Pons (tissue), 1 donor: ENCODE results near the gene MROH2A.
"Not testable (repeated sequence)": the region's sequence is repeated elsewhere in the genome, so short reads cannot be mapped to it uniquely, and the experiment has no call there.

Experiments
- DNase-seq: peaks from one replicate; pipeline ENCODE4 v3.0.0-alpha.2; 2016; ENCODE audit warnings: low spot score

MROH2A gene, protein sequence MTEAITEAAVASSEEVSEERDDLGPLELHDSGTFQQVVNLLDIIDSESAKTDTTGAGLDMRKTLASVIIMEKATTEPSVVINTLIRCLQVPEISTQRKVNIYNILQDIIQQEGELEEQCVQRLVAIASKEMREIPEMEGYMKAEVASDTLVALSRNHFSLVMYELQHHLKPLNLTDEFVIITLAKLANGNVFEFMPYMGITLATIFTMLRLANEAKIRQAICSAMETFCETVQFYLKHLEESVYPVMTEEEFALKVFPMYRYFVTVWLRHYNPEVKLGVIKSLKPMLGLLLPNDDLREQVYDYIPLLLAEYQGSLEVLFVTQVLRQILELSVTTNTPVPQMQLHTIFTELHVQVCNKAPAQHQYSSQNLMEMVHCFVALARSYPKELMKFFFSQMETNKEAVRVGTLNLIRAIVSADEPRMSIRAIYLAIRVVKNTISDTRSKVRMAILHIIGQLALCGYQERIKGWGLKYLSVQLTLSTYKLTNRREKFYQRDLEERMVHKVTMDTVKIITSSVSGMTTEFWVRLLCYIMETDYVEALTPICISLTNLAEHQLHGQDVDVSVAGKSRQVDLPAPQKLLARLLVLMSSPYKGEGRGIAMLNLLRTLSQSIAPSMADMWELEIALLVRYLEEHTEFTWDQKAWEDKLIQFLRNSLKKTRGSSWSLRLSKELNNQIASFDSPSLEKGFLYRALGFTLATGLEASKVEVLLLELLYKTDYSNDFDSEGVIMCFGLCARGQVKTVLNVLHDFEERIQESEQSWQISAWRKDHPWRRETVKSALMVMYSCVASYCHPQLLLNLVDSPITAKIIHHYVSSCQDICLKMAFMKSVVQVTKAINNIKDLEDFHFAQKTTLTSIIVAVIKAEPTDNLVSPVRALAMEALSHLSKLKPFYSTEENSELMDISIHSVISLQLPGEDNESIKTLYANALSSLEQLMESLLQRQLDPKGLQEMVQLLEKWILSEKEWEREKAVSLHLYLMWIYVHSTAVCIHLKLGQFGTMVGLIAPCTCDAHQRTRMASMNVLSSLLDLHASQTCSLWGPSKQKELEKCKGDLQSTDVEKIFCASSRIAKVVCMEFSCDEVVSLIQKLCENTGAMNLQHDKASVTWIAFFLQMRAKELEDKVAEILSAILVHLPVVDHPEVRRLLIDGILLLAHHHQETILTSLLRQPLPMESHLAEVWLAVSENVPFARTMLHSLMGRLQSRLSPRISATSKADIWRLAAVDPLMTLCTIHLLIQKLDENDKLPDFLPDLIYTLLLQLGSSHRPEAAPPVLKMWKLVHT (N-terminal part only)

GRCh38 chr2:233778030-233778429 is at the start of gene MROH2A:
Gene MROH2A (plus strand): TSS chr2:233778330. CDS start chr2:233779359, 1,029 bp downstream.
- no peak for DNase-seq

- no peak for DNase-seq
Measured at GRCh38 chr2:233728723-233729301, 49.3 kb upstream of the MROH2A start, which contains the start of gene UGT1A3. Gene UGT1A3 (plus strand): TSS chr2:233729042. CDS start chr2:233729127, 85 bp downstream.

- DNase-seq: not testable (repeated sequence)
Measured at GRCh38 chr2:233736868-233737653, 41.1 kb upstream of the MROH2A start.

DNA sequence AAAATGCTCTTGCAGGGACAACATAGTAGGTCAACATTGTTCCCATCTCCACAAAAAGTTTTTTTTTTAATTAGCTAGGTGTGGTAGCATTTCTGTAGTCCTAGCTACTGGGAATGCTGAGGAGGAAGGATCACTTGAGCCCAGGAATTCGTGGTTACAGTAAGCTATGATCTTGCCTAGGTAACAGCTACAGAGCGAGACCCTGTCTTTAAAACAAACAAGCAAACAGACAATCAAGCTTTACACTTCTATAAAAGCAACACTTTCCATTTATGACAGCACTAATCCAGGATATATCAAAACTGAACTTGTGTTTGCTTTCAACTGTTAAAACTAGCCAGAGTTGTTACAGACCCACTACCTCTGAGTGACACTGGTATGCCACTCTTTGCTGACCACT is 37.3 kb upstream of the MROH2A start:
- no peak for DNase-seq

DNA sequence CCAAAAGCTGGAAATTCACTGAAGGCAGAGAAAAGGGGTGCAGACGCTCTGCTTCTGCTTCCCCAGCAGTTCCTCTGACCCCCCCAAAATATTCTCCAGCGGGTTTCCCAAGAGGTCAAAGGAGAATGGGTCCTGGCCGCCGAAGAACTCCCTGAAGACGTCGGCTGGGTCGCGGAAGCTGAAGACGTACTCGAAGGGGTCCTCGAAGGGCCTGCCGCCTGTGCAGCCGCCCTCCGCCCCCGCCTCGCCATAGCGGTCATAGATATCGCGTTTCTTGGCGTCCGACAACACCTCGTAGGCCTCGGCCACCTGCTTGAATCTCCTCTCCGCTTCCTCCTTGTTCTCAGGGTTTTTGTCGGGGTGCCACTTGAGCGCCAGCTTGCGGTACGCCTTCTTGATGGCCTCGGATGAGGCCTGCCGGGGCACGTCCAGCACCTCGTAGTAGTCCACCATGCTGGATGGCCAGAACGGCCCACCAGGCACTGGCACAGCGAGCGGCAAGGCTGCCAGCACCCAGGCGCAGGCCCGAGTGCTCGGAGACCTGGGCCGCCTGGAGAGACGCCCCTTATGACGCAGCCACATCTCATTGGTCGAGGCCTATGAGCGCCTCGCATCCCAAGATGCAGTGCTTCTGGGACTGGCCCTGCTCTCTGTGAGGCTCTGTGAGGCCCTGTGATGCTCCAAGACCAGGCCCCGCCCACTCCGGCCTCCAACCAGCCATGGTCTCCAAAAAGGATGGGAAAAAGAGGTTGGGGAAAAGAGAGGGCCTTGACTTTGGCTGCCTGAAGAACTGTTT is 34.5 kb upstream of the MROH2A start:
- no peak for DNase-seq

GRCh38 chr2:233745073-233745755 is 32.9 kb upstream of the MROH2A start:
- no peak for DNase-seq

DNA sequence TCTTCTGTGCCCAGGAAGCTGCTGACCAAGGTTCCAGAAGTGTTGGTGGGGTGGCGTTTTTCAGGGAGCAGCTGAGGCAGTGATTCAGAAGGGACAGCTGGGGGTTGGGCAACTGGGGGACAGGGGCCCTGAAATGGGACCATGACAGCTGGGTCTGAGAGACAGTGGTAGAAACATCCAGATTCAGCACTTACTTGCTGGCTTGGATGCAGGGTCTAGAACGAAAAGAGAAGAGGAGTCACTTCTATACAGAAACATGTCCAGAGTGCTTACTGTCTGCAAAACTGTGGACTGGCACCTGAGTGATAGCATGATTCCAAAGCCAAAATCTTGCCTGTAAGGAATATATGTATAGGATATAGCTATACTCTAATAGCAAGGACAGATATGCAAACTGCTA is 32.3 kb upstream of the MROH2A start:
- not testable (repeated sequence) for DNase-seq

- no peak for DNase-seq
Measured at GRCh38 chr2:233746475-233747282, 31.5 kb upstream of the MROH2A start.

DNA sequence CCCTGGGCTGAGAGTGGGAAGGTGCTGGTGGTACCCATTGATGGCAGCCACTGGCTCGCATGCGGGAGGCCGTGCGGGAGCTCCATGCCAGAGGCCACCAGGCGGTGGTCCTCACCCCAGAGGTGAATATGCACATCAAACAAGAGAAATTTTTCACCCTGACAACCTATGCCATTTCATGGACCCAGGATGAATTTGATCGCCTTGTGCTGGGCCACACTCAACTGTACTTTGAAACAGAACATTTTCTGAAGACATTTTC is 30.9 kb upstream of the MROH2A start:
- no peak for DNase-seq

DNA sequence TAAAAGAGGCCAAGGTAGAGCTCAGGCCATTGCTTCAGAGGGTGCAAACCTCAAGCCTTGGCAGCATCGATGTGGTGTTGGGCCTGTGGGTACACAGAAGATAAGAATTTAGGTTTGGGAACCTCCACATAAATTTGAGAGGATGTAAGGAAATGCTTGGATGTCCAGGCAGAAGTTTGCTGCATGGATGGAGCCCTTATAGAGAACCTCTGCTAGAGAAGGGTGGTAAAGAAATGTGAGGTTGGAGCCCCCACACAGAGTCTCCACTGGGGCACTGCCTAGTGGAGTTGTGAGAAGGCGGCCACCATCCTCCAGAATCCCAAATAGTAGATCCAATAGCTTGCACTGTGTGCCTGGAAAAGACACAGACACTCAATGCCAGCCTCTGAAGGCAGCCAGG is 27.4 kb upstream of the MROH2A start:
- not testable (repeated sequence) for DNase-seq

DNA sequence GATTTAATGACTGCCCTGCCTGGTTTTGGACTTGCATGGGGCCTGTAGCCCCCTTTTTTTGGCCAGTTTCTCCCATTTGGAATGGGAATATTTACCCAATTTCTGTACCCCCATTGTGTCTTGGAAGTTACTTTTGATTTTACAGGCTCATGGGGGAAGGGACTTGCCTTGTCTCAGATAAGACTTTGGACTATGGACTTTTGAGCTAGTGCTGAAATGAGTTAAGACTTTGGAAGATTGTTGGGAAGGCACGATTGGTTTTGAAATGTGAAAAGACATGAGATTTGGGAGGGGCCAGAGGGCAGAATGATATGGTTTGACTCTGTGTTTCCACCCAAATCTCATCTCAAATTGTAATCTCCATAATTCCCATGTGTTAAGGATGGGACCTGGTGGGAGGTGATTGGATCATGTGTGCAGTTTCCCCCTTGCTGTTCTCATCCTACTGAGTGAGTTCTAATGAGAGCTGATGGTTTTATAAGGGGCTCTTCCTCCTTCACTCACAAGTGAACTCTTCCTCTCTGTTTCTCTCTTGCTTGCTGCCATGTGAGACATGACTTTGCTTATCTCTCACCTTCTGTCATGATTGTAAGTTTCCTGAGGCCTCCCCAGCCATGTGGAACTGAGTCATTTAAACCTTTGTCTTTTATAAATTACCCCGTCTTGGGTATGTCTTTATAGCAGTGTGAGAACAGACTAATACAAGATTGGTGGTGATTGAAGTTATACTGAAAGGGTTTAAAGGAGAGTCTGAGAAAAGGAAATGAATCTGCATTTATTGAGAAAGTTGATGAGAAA is 26.7 kb upstream of the MROH2A start:
- not testable (repeated sequence) for DNase-seq

- DNase-seq: no peak
Measured at GRCh38 chr2:233754872-233755611, 23.1 kb upstream of the MROH2A start.

DNA sequence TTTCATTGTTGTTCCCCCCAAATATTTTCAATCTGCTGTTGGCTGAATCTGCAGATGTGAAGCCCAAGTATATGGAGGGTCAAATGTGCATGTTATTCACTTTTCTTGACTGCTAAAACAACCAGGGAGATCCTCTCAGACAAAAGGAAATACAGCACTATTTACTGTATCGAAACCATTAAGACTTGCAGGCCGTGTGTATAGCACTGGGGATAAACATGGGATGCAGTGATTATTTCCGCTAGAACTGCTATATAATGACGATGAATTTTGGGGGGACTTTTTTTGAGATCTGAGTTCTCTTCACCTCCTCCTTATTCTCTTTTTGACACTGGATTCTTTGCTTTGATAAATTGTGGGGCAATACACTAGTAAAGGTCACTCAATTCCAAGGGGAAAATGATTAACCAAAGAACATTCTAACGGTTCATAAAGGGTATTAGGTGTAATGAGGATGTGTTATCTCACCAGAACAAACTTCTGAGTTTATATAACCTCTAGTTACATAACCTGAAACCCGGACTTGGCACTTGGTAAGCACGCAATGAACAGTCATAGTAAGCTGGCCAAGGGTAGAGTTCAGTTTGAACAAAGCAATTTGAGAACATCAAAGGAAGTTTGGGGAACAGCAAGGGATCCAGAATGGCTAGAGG is 21.6 kb upstream of the MROH2A start:
- DNase-seq: no peak

DNA sequence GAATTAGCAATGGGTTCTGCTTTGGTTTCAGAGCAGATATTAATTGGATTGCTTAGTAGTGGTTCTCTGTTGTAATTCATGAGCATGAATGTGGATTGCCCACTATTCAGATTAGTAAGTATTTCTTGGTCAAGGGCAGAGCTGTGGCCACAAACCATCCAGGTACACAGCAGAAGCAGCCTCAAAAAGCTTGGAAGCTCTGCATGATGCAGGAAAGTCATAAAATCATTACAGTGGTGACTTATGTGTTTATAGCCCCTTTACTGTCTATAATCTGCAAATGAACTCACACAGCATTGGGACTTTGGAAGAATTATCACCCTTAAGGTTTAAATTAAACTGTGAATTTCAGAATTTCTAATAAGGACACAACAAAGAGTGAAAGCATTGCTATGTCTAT is 20.0 kb upstream of the MROH2A start:
- no peak for DNase-seq

DNA sequence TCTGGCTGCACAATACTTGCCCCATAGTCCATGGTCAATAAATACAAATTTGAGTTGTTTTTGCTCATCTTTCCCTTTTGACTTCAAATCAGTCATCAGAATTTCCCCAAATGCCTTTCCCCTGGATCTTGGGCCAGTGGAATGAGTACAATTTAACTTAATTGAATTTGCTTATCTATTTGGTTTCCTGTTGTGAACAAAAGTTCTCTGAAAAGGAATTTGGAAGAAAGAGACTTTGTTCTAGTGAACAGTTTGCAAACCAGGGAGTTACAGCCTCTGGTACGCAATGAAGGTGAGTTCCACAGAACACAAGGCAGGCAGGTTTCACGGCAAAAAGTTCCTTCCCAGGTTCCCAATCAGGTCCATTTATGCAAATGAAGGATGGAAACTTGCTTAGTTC is 19.3 kb upstream of the MROH2A start:
- no peak for DNase-seq

GRCh38 chr2:233760043-233760442 is 18.1 kb upstream of the MROH2A start, which contains the start of gene UGT1A1:
Gene UGT1A1 (plus strand): TSS chr2:233760270. CDS start chr2:233760288, 18 bp downstream.
- DNase-seq: no peak
